GM19099 (cell line): ENCODE results near the gene IPO8.

Source experiments
- POLR2A ChIP-seq: IDR thresholded peaks from 3 replicates; pipeline ENCODE4 v1.6.1; 2011; ENCODE audit warnings: low read depth; ENCODE audit not compliant: insufficient read length; ENCODE audit errors: extremely low read depth

The IPO8 gene

GRCh38 chr12:30695199-30696102 is at the start of gene IPO8:
IPO8 (minus strand) TSS chr12:30695869; CDS start chr12:30695647, 222 bp downstream.
- peak; percentile 20 for TF ChIP-seq POLR2A

DNA sequence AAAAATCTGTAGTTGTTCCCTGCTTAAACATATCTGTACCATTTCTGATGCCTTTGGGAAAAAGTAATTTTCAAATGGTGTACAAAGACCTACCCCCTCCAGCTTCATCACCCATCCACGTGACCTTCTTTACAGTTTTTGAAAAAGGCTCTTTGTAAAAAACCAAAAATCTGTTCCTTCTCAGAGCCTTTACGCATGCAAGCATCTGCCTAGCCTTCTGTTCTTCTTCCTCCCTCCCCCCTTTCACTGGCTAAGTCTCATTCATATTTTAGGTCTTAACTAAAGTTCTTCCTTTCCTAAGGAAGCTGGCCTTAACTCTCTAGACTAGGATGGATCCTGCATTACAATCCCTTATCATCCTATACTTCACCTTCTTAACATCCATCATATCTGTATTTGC is 48.7 kb upstream of the IPO8 start:
- TF ChIP-seq POLR2A, result no peak

GRCh38 chr12:30740274-30740673 is 44.6 kb upstream of the IPO8 start:
- TF ChIP-seq POLR2A, result no peak

DNA sequence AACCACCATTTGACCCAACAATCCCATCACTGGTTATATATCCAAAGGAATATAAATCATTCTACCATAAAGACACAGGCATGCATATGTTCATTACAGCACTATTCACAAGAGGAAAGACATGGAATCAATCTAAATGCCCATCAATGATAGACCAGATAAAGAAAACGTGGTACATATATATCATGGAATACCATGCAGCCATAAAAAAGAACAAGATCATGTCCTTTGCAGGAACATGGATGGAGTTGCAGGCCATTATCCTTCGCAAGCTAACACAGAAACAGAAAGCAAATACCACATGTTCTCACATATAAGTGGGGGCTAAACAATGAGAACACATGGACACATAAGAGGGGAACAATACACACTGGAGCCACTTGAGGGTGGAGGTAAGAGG is 43.4 kb upstream of the IPO8 start:
- no peak for TF ChIP-seq POLR2A

GRCh38 chr12:30732954-30733637 is 37.4 kb upstream of the IPO8 start:
- no peak for TF ChIP-seq POLR2A

DNA sequence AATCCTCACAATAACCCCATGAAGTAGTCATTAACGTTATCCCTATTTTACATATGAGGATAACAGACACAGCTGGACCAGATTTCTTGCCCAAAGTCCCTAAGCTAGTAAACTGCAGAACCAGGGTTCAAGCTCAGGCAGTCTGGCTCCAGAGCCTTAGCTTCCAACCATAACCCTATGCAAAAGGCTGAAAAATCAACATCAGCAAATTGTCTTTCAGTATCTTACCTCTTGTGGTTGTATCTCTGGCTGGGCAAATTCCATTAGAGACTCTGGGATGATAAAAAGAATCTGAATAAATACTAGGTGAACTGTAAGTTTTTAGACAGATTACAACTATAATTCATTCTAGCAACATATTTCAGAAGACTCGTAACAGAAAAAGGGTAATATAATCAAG is 34.3 kb upstream of the IPO8 start:
- no peak for TF ChIP-seq POLR2A

GRCh38 chr12:30729547-30729946 is 33.9 kb upstream of the IPO8 start:
- no peak for TF ChIP-seq POLR2A

GRCh38 chr12:30726647-30727046 is 31.0 kb upstream of the IPO8 start:
- TF ChIP-seq POLR2A, result no peak

DNA sequence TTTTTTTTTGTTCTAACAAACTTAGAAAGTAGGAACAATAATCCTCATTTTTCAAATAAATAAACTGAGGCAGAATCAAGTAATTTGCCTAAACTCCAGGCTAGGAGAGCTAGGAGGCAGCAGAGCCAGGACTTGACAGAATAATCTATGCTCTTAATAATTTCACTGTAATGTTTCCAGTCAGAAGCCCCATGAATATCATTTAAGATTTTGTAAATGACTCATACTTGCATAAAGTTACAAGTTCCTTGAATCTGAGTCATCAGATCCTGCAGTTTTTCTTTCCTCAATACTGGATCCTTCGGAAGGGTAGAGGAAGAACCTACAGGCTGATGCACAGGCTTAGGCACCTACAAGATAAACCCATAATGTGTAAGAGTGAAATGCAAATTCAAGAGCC is 30.1 kb upstream of the IPO8 start:
- TF ChIP-seq POLR2A, result no peak

DNA sequence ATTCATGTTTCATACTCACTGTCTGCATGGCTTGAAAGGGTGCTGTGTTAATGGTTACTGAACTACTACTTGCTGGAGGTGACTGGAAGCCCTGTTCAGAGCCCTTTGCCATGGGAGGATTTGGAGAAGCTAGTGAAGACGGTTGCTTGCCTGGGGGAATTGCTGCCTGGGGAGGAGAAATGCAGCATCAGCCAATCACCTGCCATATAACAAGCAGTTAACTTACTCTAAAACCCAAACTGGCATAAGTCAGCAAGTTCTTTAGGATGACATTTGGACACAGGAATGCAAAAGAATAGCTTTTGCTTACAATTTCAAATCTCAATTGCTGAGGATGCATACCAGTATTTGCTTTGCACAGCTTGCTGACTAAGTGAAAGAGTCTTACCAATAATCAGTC is 23.4 kb upstream of the IPO8 start:
- no peak for TF ChIP-seq POLR2A

GRCh38 chr12:30707613-30708342 is 12.1 kb upstream of the IPO8 start:
- no peak for TF ChIP-seq POLR2A

GRCh38 chr12:30706476-30706875 is 10.8 kb upstream of the IPO8 start:
- TF ChIP-seq POLR2A, result no peak

GRCh38 chr12:30701056-30701455 is 5.4 kb upstream of the IPO8 start:
- no peak for TF ChIP-seq POLR2A

- TF ChIP-seq POLR2A, result no peak
Observed at GRCh38 chr12:30700216-30700900, 4.7 kb upstream of the IPO8 start.

DNA sequence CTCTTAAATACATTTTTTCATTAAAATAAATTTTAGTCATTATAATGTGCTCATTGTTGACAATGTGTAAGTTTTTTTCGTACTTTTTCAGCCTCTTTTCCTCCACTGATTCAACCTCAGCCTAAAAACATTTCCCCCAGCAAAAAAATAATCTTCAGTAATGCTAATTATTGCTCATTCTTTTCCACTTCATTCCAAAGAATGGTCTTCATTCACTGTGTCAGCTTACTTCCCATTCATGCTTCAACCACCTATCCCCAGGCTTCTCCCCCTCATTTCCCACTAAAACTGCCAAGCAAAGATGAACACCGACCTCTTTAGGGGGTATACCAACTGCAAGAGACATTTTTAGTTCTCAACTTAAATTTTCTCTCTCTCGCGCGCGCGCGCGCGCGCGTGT is 2.7 kb upstream of the IPO8 start:
- no peak for TF ChIP-seq POLR2A
